MM.1S (cell line): ENCODE results near the gene ZIC4.

Experiments used
- DNase-seq: peaks from one replicate; pipeline ENCODE4 v3.0.0-alpha.2; 2015
- H2AFZ ChIP-seq: fragments of 300-600 bp; sonication (generic); 2 replicates; pipeline ENCODE4 v1.6.0; 2016; ENCODE audit warnings: antibody characterized with exemption, low read length
- H3F3A ChIP-seq: fragments of 300-600 bp; sonication (generic); 2 replicates; pipeline ENCODE4 v1.6.1; 2016; ENCODE audit warnings: mild to moderate bottlenecking, antibody characterized with exemption, low read length, moderate library complexity, mixed read lengths; ENCODE audit not compliant: insufficient read depth
- H3K27ac ChIP-seq: fragments of 300-600 bp; sonication (generic); 2 replicates; pipeline ENCODE4 v1.5.1; 2016; ENCODE audit warnings: mild to moderate bottlenecking, low read length
- H3K27me3 ChIP-seq: fragments of 300-600 bp; sonication (generic); replicated peaks from 2 replicates; pipeline ENCODE4 v1.6.0; 2016; ENCODE audit warnings: low read length; ENCODE audit not compliant: insufficient read depth
- H3K36me3 ChIP-seq: fragments of 300-600 bp; sonication (generic); replicated peaks from 2 replicates; pipeline ENCODE4 v1.6.1; 2016; ENCODE audit warnings: mild to moderate bottlenecking, low read length, mixed read lengths; ENCODE audit not compliant: insufficient read depth
- H3K4me1 ChIP-seq: fragments of 300-600 bp; sonication (generic); 2 replicates; pipeline ENCODE4 v1.6.1; 2016; ENCODE audit warnings: low read length, mixed read lengths
- H3K4me2 ChIP-seq: fragments of 300-600 bp; sonication (generic); 2 replicates; pipeline ENCODE4 v1.6.0; 2016; ENCODE audit warnings: low read depth, low read length
- H3K4me3 ChIP-seq: fragments of 300-600 bp; sonication (generic); 2 replicates; pipeline ENCODE4 v1.5.1; 2016; ENCODE audit warnings: low read length, mixed read lengths
- H3K79me2 ChIP-seq: fragments of 300-600 bp; sonication (generic); 2 replicates; pipeline ENCODE4 v1.6.1; 2016; ENCODE audit warnings: mixed run types, low read length, mixed read lengths
- H3K9ac ChIP-seq: fragments of 300-600 bp; sonication (generic); 2 replicates; pipeline ENCODE4 v1.6.1; 2016; ENCODE audit warnings: low read length, mixed read lengths
- H3K9me2 ChIP-seq: fragments of 300-600 bp; sonication (generic); replicated peaks from 2 replicates; pipeline ENCODE4 v1.6.1; 2016; ENCODE audit warnings: mild to moderate bottlenecking, low read length, mixed read lengths; ENCODE audit not compliant: insufficient read depth
- H3K9me3 ChIP-seq: fragments of 300-600 bp; sonication (generic); replicated peaks from 2 replicates; pipeline ENCODE4 v1.6.1; 2016; ENCODE audit warnings: mild to moderate bottlenecking, low read length, mixed read lengths; ENCODE audit not compliant: insufficient read depth
- H4K20me1 ChIP-seq: fragments of 300-600 bp; sonication (generic); 2 replicates; pipeline ENCODE4 v1.6.1; 2016; ENCODE audit warnings: mild to moderate bottlenecking, low read length, moderate library complexity, mixed read lengths; ENCODE audit not compliant: insufficient read depth
- CTCF ChIP-seq: fragments of 300-600 bp; sonication (generic); IDR thresholded peaks from 2 replicates; pipeline ENCODE4 v1.5.1; 2016; ENCODE audit warnings: antibody characterized with exemption, low read length, mixed read lengths
- EZH2 ChIP-seq: fragments of 300-600 bp; sonication (generic); optimal IDR thresholded peaks from 2 replicates; pipeline ENCODE3; 2017; ENCODE audit warnings: low read depth, mild to moderate bottlenecking, antibody characterized with exemption, low read length, mixed read lengths
- EZH2phosphoT487 ChIP-seq: fragments of 300-600 bp; sonication (generic); IDR thresholded peaks from 2 replicates; pipeline ENCODE4 v1.6.1; 2018; ENCODE audit warnings: antibody characterized with exemption, low read length

ZIC4 gene

GRCh38 chr3:147417551-147418295 is 11.4 kb upstream of the ZIC4 start:
- Histone ChIP-seq H3F3A (no peaks in the 10 kb centered on the region), H3K36me3 (no peaks in the 10 kb centered on the region), H3K9ac (no peak overlapping the region), H3K4me2 (no peak overlapping the region), H3K27me3 (no peaks in the 10 kb centered on the region), H3K9me2 (no peaks in the 10 kb centered on the region), H2AFZ (no peak overlapping the region), H3K4me3 (no peak overlapping the region), H3K27ac (no peak overlapping the region), H3K79me2 (no peaks in the 10 kb centered on the region), H3K9me3 (no peaks in the 10 kb centered on the region), H4K20me1 (no peaks in the 10 kb centered on the region), H3K4me1 (peaks cover 9% of the 10 kb centered on the region; the same call in 1 of the 2 replicates)
- no peak for DNase-seq
- TF ChIP-seq EZH2phosphoT487 (no peak), EZH2 (no peak), CTCF (no peak)

- Histone ChIP-seq H3K27ac (no peak overlapping the region), H3K27me3 (no peaks in the 10 kb centered on the region), H3F3A (no peaks in the 10 kb centered on the region), H3K9ac (no peak overlapping the region), H2AFZ (no peak overlapping the region), H3K4me2 (no peak overlapping the region), H3K79me2 (no peaks in the 10 kb centered on the region), H3K9me3 (no peaks in the 10 kb centered on the region), H3K36me3 (no peaks in the 10 kb centered on the region), H3K4me3 (no peak overlapping the region), H3K4me1 (peaks cover 9% of the 10 kb centered on the region; the same call in 1 of the 2 replicates), H3K9me2 (no peaks in the 10 kb centered on the region), H4K20me1 (no peaks in the 10 kb centered on the region)
- TF ChIP-seq EZH2phosphoT487 (no peak), CTCF (no peak), EZH2 (no peak)
- no peak for DNase-seq
Measured at GRCh38 chr3:147416931-147417330, 10.6 kb upstream of the ZIC4 start.

- H2AFZ ChIP-seq: no peak overlapping the region
- no peak overlapping the region for H3K9ac ChIP-seq
- H4K20me1 ChIP-seq: no peaks in the 10 kb centered on the region
- H3K4me1 ChIP-seq: peaks cover 9% of the 10 kb centered on the region; the same call in 1 of the 2 replicates
- H3K27ac ChIP-seq: no peak overlapping the region
- no peaks in the 10 kb centered on the region for H3K9me3 ChIP-seq
- no peak overlapping the region for H3K4me2 ChIP-seq
- H3K27me3 ChIP-seq: no peaks in the 10 kb centered on the region
- no peaks in the 10 kb centered on the region for H3K36me3 ChIP-seq
- TF ChIP-seq EZH2 (no peak), CTCF (no peak), EZH2phosphoT487 (no peak)
- no peaks in the 10 kb centered on the region for H3K9me2 ChIP-seq
- H3F3A ChIP-seq: no peaks in the 10 kb centered on the region
- no peak for DNase-seq
- H3K79me2 ChIP-seq: no peaks in the 10 kb centered on the region
- no peak overlapping the region for H3K4me3 ChIP-seq
Measured at GRCh38 chr3:147415874-147416273, 9.5 kb upstream of the ZIC4 start.
